ENCODE measurements around the gene SVBP. TPM values are rescaled to one million over a fixed set of nuclear protein-coding genes. Genes with fewer than 3 reads are reported as not detected.
"Not testable (repeated sequence)": the region's sequence is repeated elsewhere in the genome, so short reads cannot be mapped to it uniquely, and the experiment has no call there.

Gene SVBP, protein sequence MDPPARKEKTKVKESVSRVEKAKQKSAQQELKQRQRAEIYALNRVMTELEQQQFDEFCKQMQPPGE
- 44.3 to 48.1 TPM (median 45.4 TPM) in 3 replicates for total RNA-seq

DNA sequence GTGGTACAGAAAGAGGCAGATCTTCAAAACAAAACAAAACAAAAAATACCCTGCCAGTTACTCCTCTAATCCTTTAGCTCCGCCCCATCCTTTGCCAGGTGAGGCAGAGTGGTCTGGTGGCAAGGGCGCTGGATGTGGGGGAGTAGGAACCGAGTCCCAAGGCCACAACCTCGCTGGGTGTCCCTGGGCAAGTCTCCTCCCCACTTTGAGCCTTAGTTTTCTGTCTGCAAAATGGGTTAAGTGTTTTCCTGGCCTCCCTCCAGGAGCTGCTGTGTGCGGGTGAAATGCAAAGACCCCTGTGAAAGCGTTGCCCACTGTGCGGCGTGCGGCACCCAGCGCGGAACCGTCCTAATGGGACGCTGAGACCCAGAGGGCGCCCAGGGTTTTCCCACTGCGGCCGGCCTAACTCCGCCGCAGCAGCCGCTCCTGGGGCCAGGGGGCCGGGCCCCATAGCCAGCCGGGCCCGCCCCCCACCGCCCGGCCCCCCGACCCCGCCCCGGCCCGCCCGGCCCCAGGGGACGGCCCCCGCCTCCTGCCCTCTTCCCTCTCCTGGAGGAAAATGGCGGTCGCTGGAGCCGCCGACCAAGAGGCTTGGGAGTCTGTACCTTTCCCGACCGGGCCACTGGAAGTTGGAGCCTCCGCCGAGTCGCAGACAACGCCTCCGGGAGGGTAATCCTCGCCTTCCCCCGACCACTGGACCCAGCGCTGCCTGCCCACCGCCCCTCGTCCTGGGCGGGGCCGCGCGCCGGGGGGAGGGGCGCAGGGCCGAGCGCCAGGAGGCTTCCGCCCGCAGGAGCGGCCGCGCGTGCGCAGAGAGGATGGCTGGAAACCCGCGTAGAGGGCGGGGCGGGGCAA is at the start of gene SVBP, which contains the start of gene ERMAP:
Gene SVBP (minus strand): TSS at position 813 of the 855 bp plus-strand sequence. CDS start 853 bp downstream, outside the sequence.
Gene ERMAP (plus strand): TSS at position 538 of the 855 bp plus-strand sequence. CDS start 13,327 bp downstream, outside the sequence.
- no peaks in the 10 kb centered on the region for H3K9me3 Mint-ChIP-seq
- peak; percentile 96 to 97 for DNase-seq (ENCODE audit: low spot score in 2 of 2, unreplicated experiment in 2 of 2)

DNA sequence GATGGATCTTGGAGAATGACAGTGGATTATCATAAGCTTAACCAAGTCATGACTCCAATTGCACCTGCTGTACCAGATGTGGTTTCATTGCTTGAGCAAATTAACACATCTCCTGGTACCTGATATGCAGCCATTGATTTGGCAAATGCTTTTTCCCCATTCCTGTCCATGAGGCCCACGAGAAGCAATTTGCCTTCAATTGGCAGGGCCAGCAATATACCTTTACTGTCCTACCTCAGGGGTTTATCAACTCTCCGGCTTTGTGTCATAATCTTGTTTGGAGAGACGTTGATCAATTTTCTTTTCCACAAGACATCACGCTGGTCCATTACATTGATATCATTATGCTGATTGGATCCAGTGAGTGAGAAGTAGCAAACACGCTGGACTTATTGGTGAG is 49.4 kb upstream of the SVBP start:
- no peak overlapping the region for H3K27ac Mint-ChIP-seq
- peaks cover 35% of the 10 kb centered on the region for H3K27me3 Mint-ChIP-seq (ENCODE audit: low read depth)
- DNase-seq (ENCODE audit: low spot score in 2 of 2, unreplicated experiment in 2 of 2): no peak
- H3K9me3 Mint-ChIP-seq: peaks cover 25% of the 10 kb centered on the region
- TF ChIP-seq, protein P1, sequence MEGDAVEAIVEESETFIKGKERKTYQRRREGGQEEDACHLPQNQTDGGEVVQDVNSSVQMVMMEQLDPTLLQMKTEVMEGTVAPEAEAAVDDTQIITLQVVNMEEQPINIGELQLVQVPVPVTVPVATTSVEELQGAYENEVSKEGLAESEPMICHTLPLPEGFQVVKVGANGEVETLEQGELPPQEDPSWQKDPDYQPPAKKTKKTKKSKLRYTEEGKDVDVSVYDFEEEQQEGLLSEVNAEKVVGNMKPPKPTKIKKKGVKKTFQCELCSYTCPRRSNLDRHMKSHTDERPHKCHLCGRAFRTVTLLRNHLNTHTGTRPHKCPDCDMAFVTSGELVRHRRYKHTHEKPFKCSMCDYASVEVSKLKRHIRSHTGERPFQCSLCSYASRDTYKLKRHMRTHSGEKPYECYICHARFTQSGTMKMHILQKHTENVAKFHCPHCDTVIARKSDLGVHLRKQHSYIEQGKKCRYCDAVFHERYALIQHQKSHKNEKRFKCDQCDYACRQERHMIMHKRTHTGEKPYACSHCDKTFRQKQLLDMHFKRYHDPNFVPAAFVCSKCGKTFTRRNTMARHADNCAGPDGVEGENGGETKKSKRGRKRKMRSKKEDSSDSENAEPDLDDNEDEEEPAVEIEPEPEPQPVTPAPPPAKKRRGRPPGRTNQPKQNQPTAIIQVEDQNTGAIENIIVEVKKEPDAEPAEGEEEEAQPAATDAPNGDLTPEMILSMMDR (IDR thresholded peaks at IDR 0.05; ENCODE audit: unreplicated experiment): no peak
- no peak overlapping the region for H3K4me3 Mint-ChIP-seq
- no peaks in the 10 kb centered on the region for H3K36me3 Mint-ChIP-seq
- H3K4me1 Mint-ChIP-seq: no peaks in the 10 kb centered on the region

More for the DNA sequence above, at the start of gene SVBP, which contains the start of gene ERMAP:
- H3K36me3 Mint-ChIP-seq: peaks cover 4% of the 10 kb centered on the region
- H3K27me3 Mint-ChIP-seq (ENCODE audit: low read depth): no peaks in the 10 kb centered on the region
- TF ChIP-seq, protein P1 (IDR thresholded peaks at IDR 0.05; ENCODE audit: unreplicated experiment): no peak
- H3K4me3 Mint-ChIP-seq: peak within 1 kb of the TSS; percentile 73
- peaks cover 20% of the 10 kb centered on the region for H3K4me1 Mint-ChIP-seq
- H3K27ac Mint-ChIP-seq: peak within 1 kb of the TSS; percentile 92

DNA sequence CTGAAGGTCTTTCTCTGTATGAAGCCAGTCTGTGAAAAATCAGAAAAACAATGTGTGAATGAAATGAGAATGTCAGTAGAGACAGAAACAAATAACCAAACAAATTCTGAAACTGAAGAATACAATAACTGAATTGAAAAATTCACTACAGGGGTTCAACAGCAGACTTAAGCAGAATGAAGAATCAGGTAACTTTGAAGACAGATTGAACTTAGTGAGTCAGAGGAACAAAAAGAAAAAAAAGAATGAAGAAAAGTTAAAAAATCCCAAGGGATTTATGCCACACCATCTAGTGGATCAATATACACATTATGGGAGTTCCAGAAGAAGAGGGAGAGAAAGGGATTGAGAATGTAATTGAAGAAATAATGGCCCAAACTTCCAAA is 43.8 kb upstream of the SVBP start:
- TF ChIP-seq, protein P1 (IDR thresholded peaks at IDR 0.05; ENCODE audit: unreplicated experiment): no peak
- peaks cover 18% of the 10 kb centered on the region for H3K27me3 Mint-ChIP-seq (ENCODE audit: low read depth)
- no peak overlapping the region for H3K27ac Mint-ChIP-seq
- no peak overlapping the region for H3K4me3 Mint-ChIP-seq
- peaks cover 67% of the 10 kb centered on the region for H3K9me3 Mint-ChIP-seq
- no peaks in the 10 kb centered on the region for H3K4me1 Mint-ChIP-seq
- DNase-seq (ENCODE audit: low spot score in 2 of 2, unreplicated experiment in 2 of 2): no peak
- peaks cover 25% of the 10 kb centered on the region for H3K36me3 Mint-ChIP-seq

DNA sequence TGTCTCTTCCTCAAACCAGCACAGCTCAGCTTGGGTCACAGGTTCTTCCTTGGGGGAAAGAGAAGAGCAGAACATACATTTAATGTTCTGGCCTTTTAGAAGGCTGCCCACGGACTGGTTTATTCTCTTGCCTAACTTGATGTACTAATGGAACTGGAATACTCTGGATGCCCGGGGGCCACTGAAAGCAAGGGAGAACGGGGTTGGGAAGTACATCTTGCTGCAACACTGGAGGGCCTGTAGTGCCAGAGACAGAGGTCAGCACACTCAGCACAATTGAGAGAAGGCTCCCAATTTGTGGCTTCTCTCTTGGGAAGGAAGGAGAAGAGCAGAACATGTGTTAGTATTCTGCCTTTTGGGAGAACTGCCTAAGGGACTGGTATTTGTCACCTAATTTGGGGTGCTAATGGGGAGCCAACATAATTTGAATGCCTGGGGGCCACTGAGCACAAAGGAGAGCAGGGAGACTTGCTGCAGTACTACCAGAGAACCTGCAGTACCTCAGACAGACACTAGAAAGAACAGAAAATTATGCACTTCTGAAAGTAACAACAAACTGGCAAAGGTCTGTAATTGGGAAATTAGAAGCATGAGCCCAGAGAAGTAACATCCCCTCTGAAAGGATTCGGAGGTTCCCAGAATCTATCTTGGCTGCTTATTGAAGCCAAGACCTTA is 43.3 kb upstream of the SVBP start:
- peaks cover 25% of the 10 kb centered on the region for H3K36me3 Mint-ChIP-seq
- no peaks in the 10 kb centered on the region for H3K4me1 Mint-ChIP-seq

DNA sequence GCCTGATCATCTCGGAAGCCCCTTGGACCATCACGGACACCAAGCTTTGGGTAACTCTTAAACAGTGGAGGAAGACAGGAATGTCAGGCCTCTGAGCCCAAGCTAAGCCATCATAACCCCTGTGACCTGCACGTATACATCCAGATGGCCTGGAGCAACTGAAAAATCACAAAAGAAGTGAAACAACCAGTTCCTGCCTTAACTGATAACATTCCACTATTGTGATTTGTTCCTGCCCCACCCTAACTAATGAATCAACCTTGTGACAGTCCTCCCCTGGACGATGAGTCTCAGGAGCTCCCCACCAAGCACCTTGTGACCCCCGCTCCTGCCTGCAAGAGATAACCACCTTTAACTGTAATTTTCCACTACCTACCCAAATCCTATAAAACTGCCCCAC is 42.2 kb upstream of the SVBP start:
- DNase-seq (ENCODE audit: low spot score in 2 of 2, unreplicated experiment in 2 of 2); H3K4me3 Mint-ChIP-seq; H3K4me1 Mint-ChIP-seq; H3K27ac Mint-ChIP-seq; H3K27me3 Mint-ChIP-seq (ENCODE audit: low read depth): not testable (repeated sequence)
- H3K36me3 Mint-ChIP-seq: peaks cover 29% of the 10 kb centered on the region
- H3K9me3 Mint-ChIP-seq: peaks cover 67% of the 10 kb centered on the region

More for the DNA sequence above, 43.3 kb upstream of the SVBP start:
- Mint-ChIP-seq H3K27ac (no peak overlapping the region), H3K4me3 (no peak overlapping the region), H3K9me3 (peaks cover 72% of the 10 kb centered on the region), H3K27me3 (ENCODE audit: low read depth) (peaks cover 15% of the 10 kb centered on the region)
- TF ChIP-seq, protein P1 (IDR thresholded peaks at IDR 0.05; ENCODE audit: unreplicated experiment): no peak
- no peak for DNase-seq (ENCODE audit: low spot score in 2 of 2, unreplicated experiment in 2 of 2)

DNA sequence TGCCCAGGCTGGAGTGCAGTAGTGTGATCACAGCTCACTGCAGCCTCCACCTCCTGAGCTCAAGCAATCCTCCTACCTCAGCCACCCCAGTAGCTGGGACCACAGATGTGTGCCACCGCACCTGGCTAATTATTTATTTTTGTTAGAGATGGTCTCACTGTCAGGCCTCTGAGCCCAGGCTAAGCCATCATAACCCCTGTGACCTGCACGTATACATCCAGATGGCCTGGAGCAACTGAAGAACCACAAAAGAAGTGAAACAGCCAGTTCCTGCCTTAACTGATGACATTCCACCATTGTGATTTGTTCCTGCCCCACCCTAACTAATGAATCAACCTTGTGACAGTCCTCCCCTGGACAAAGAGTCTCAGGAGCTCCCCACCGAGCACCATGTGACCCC is 39.4 kb upstream of the SVBP start:
- Mint-ChIP-seq H3K9me3 (peaks cover 55% of the 10 kb centered on the region), H3K36me3 (peaks cover 43% of the 10 kb centered on the region)
- not testable (repeated sequence) for H3K27me3 Mint-ChIP-seq (ENCODE audit: low read depth); H3K4me3 Mint-ChIP-seq; H3K27ac Mint-ChIP-seq; DNase-seq (ENCODE audit: low spot score in 2 of 2, unreplicated experiment in 2 of 2); H3K4me1 Mint-ChIP-seq
